GM23248 (cell line): Measurements from ENCODE around the gene STMP1.

Source experiments
- EZH2 ChIP-seq: fragments of 200-600 bp; sonication (generic); IDR thresholded peaks from 2 replicates; pipeline ENCODE4 v1.6.1; 2018; ENCODE audit warnings: antibody characterized with exemption, mild to moderate bottlenecking; ENCODE audit not compliant: insufficient read depth, poor library complexity, severe bottlenecking
- EZH2phosphoT487 ChIP-seq: fragments of 200-600 bp; sonication (generic); IDR thresholded peaks from 2 replicates; pipeline ENCODE4 v1.6.1; 2018; ENCODE audit warnings: antibody characterized with exemption, moderate library complexity, mild to moderate bottlenecking, low read depth; ENCODE audit not compliant: insufficient read depth

- no peak for TF ChIP-seq EZH2
- no peak for TF ChIP-seq EZH2phosphoT487
Measured at GRCh38 chr7:135693558-135693957, 31.2 kb downstream of the STMP1 start.
